Neural cell (in vitro differentiated cells): ENCODE data around the gene TCF4. TPM values are rescaled to one million over a fixed set of nuclear protein-coding genes. Genes with fewer than 3 reads are reported as not detected.

ENCODE experiments used
- H2AFZ ChIP-seq: fragments of 200-600, 300-800 bp; sonication (generic), shearing (Covaris generic); 2 replicates; pipeline ENCODE4 v1.6.0; 2014; ENCODE audit warnings: low read depth, mild to moderate bottlenecking, antibody characterized with exemption, low read length, moderate library complexity
- H3F3A ChIP-seq: fragments of 200-600 bp; shearing (Covaris generic); 2 replicates; pipeline ENCODE4 v1.6.1; 2016; ENCODE audit warnings: mild to moderate bottlenecking, moderate library complexity, mixed read lengths, antibody characterized with exemption, low read length; ENCODE audit not compliant: insufficient read depth, poor library complexity, severe bottlenecking
- H3K27ac ChIP-seq: fragments of 200-600, 300-800 bp; sonication (generic), shearing (Covaris generic); 2 replicates; pipeline ENCODE4 v1.5.1; 2014; ENCODE audit warnings: mild to moderate bottlenecking, low read length, moderate library complexity
- H3K27me3 ChIP-seq: fragments of 300-800, 200-600 bp; sonication (generic), shearing (Covaris generic); 2 replicates; pipeline ENCODE4 v1.6.0; 2014; ENCODE audit warnings: mild to moderate bottlenecking, low read depth, low read length, moderate library complexity; ENCODE audit not compliant: insufficient read depth
- H3K36me3 ChIP-seq: fragments of 300-800, 200-600 bp; sonication (generic), shearing (Covaris generic); 2 replicates; pipeline ENCODE4 v1.5.1; 2014; ENCODE audit warnings: mild to moderate bottlenecking, antibody characterized with exemption, low read length, moderate library complexity; ENCODE audit not compliant: insufficient read depth
- H3K4me2 ChIP-seq: fragments of 300-800, 200-600 bp; sonication (generic), shearing (Covaris generic); 2 replicates; pipeline ENCODE4 v1.6.0; 2014; ENCODE audit warnings: mild to moderate bottlenecking, low read length
- H3K4me3 ChIP-seq: fragments of 300-800, 200-600 bp; sonication (generic), shearing (Covaris generic); 2 replicates; pipeline ENCODE4 v1.5.1; 2014; ENCODE audit warnings: mild to moderate bottlenecking, low read length, moderate library complexity
- H3K79me2 ChIP-seq: fragments of 200-600 bp; shearing (Covaris generic); replicated peaks from 2 replicates; pipeline ENCODE4 v1.6.0; 2014; ENCODE audit warnings: mild to moderate bottlenecking, low read length, moderate library complexity; ENCODE audit not compliant: insufficient read depth
- H3K9ac ChIP-seq: fragments of 300-800, 200-600 bp; sonication (generic), shearing (Covaris generic); 2 replicates; pipeline ENCODE4 v1.6.1; 2016; ENCODE audit warnings: mild to moderate bottlenecking, low read length, mixed read lengths
- H3K9me2 ChIP-seq: fragments of 200-600 bp; shearing (Covaris generic); 2 replicates; pipeline ENCODE4 v1.6.1; 2016; ENCODE audit warnings: mild to moderate bottlenecking, low read length, mixed read lengths; ENCODE audit not compliant: insufficient read depth
- H3K9me3 ChIP-seq: fragments of 200-600, 300-800 bp; sonication (generic), shearing (Covaris generic); 2 replicates; pipeline ENCODE4 v1.6.1; 2016; ENCODE audit warnings: mild to moderate bottlenecking, mixed run types, low read length, moderate library complexity, mixed read lengths
- H4K20me1 ChIP-seq: fragments of 200-600 bp; shearing (Covaris generic); 2 replicates; pipeline ENCODE4 v1.6.1; 2016; ENCODE audit warnings: mild to moderate bottlenecking, mixed run types; ENCODE audit not compliant: insufficient read depth
- CTCF ChIP-seq: fragments of 450-650 bp; IDR thresholded peaks from 2 replicates; pipeline ENCODE4 v1.5.1; 2014; ENCODE audit warnings: antibody characterized with exemption, mild to moderate bottlenecking, moderate library complexity; ENCODE audit not compliant: poor library complexity, severe bottlenecking
- EP300 ChIP-seq: fragments of 450-650 bp; conservative IDR thresholded peaks from 2 replicates; pipeline ENCODE4 v1.6.1; 2014; ENCODE audit warnings: antibody characterized with exemption, mild to moderate bottlenecking, moderate library complexity; ENCODE audit not compliant: poor library complexity, severe bottlenecking
- EZH2 ChIP-seq: fragments of 200-600, 300-800 bp; shearing (Covaris generic), sonication (generic); IDR thresholded peaks from 2 replicates; pipeline ENCODE4 v1.6.1; 2014; ENCODE audit warnings: antibody characterized with exemption, low read length, borderline replicate concordance, mild to moderate bottlenecking; ENCODE audit not compliant: insufficient read depth, poor library complexity, severe bottlenecking
- MXI1 ChIP-seq: fragments of 450-650 bp; conservative IDR thresholded peaks from 2 replicates; pipeline ENCODE4 v1.6.1; 2014; ENCODE audit warnings: antibody characterized with exemption, mild to moderate bottlenecking; ENCODE audit not compliant: poor library complexity, severe bottlenecking
- POLR2AphosphoS5 ChIP-seq: IDR thresholded peaks from 2 replicates; pipeline ENCODE4 v1.6.1; 2012
- RAD21 ChIP-seq: fragments of 450-650 bp; conservative IDR thresholded peaks from 2 replicates; pipeline ENCODE4 v1.6.1; 2014; ENCODE audit warnings: antibody characterized with exemption, mild to moderate bottlenecking, moderate library complexity
- REST ChIP-seq: IDR thresholded peaks from 2 replicates; pipeline ENCODE4 v1.6.1; 2012; ENCODE audit warnings: borderline replicate concordance
- SMC3 ChIP-seq: fragments of 450-650 bp; conservative IDR thresholded peaks from 2 replicates; pipeline ENCODE4 v1.6.1; 2014; ENCODE audit warnings: antibody characterized with exemption, mild to moderate bottlenecking, moderate library complexity; ENCODE audit not compliant: poor library complexity
- TAF1 ChIP-seq: IDR thresholded peaks from 2 replicates; pipeline ENCODE4 v1.6.1; 2012; ENCODE audit warnings: low read depth
- polyA plus RNA-seq: library from polyadenylated mRNA; depleted of rRNA; stranded (reverse); fragments of >200 nt; gene quantifications from 2 replicates; pipeline ENCODE4 v1.2.3, GENCODE V29; 2014

TCF4 gene
- polyA plus RNA-seq, 1 donor from 2014 or later = 7.0 TPM

DNA sequence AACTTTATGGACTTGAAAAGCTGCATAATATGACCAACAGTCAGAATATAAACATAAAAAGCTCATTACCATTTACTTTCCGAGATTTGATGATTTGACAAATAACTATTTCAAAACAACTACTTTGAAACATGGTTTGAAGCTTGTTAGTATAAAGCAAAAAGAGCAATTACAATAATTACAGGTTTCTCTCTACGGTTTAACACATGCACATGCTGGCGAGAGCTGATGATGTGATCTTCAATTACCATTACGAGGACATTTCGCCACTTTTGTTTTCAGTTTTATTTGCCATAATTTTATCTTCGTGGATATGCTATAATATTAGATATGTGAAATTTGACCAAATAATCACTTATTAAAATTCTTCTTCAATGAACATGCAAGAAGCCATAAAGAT is 270.1 kb downstream of the TCF4 start:
- Histone ChIP-seq H3F3A (no peaks in the 10 kb centered on the region), H3K27me3 (peaks cover 4% of the 10 kb centered on the region), H3K9me3 (no peaks in the 10 kb centered on the region), H3K79me2 (peaks cover 36% of the 10 kb centered on the region), H3K9me2 (no peaks in the 10 kb centered on the region), H3K36me3 (no peaks in the 10 kb centered on the region), H3K27ac (no peak overlapping the region), H2AFZ (no peak overlapping the region), H3K9ac (no peak overlapping the region), H3K4me2 (no peak overlapping the region), H3K4me3 (no peak overlapping the region), H4K20me1 (no peaks in the 10 kb centered on the region)
- no peak for TF ChIP-seq SMC3
- no peak for TF ChIP-seq REST
- TF ChIP-seq TAF1 = no peak
- TF ChIP-seq CTCF = no peak
- no peak for TF ChIP-seq RAD21
- TF ChIP-seq EP300 = no peak
- TF ChIP-seq POLR2AphosphoS5 = no peak
- TF ChIP-seq EZH2 = no peak
- no peak for TF ChIP-seq MXI1

DNA sequence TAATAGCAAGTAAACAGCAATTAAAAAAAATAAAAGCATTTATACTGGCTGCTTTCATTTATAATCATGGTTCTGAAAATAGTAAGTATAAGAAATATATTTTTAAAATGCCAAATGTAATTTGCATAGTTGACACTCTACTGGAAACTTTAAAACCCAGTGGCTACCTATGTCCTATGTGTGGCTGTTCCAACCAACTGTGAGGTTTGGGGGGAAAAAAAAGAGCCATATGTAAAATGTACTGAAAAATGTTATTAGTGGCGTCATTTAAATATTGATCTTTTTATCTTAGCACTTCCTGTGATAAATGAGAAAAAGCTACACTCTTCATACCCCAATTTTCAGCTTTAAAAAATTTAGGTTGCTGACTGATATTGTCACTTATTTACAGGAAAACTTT is 270.7 kb downstream of the TCF4 start:
- Histone ChIP-seq H2AFZ (no peak overlapping the region), H4K20me1 (no peaks in the 10 kb centered on the region), H3K4me2 (no peak overlapping the region), H3K79me2 (peaks cover 36% of the 10 kb centered on the region), H3K36me3 (no peaks in the 10 kb centered on the region), H3K9me2 (no peaks in the 10 kb centered on the region), H3K4me3 (no peak overlapping the region), H3K9ac (no peak overlapping the region), H3K27ac (no peak overlapping the region), H3K27me3 (peaks cover 4% of the 10 kb centered on the region), H3K9me3 (no peaks in the 10 kb centered on the region), H3F3A (no peaks in the 10 kb centered on the region)
- TF ChIP-seq RAD21 = no peak
- TF ChIP-seq SMC3 = no peak
- TF ChIP-seq TAF1 = no peak
- no peak for TF ChIP-seq MXI1
- no peak for TF ChIP-seq CTCF
- no peak for TF ChIP-seq EP300
- no peak for TF ChIP-seq POLR2AphosphoS5
- TF ChIP-seq EZH2 = no peak
